ENCODE data around the gene DESI1. TPM values are rescaled to one million over a fixed set of nuclear protein-coding genes. Genes with fewer than 3 reads are reported as not detected.

Gene DESI1
- total and polyA plus RNA-seq, 2 of the 13 experiments (the other 11 are each of a cell fraction or from before 2014, with no cell fraction given), result 21.6 to 29.2 TPM

DNA sequence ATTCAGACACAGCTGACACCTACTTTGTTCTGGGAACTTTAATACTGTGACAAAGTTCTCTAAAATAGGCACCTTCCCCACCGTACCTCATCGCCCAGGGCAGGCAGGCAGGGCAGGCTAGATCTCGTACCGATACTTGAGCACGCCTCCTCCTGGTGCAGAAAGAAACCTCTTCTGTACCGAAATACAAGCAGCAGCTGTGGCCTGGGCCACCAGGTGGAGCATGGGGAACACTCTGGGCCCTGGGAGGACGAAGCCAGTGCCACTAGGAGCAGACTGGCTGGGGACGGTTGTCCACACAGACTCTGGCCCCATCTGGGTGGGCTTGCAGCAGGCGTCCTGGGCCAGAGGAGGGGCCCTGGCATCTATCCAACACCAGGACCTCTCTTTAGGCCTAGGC, 44.0 kb downstream of the DESI1 start:
- CTCF ChIA-PET (ENCODE audit: low intra/inter-chr PET ratio, low total read pairs), result interaction anchor here (0.7 to 3.7 kb wide), 8 partner anchors 10 to 44 kb away, joined by 3 to 77 read pairs (median 5); partner anchors contain the start of gene POLR3H
- no peaks in the 10 kb centered on the region for H3K27me3 ChIP-seq (ENCODE audit: control insufficient read depth in 1 of 2, insufficient read depth in 2 of 2, low read length in 2 of 2)
- H3K36me3 ChIP-seq (replicated peaks in 1 of 2; ENCODE audit: control insufficient read depth in 1 of 2, insufficient read depth in 2 of 2, low read length in 2 of 2), result peaks cover 7 to 19% of the 10 kb centered on the region in 2 experiments; a peak in 4 of 5 replicates
- intact Hi-C loops (cut with micrococcal nuclease; ENCODE audit: unreplicated experiment) (loop anchor here (2.0 kb wide), 1 partner anchor 20 kb away; no protein-coding TSS in a partner anchor), in situ Hi-C loops (cut with HindIII; ENCODE audit: extremely low pct_ligation_motif_present, low pct_unique_long_range_greater_than_20kb) (no loop called here)
- no peaks in the 10 kb centered on the region for H4K20me1 ChIP-seq (ENCODE audit: insufficient read depth, low read length)
- no peaks in the 10 kb centered on the region for H3K9me3 ChIP-seq (ENCODE audit: low read length)
- no peak overlapping the region for H2AFZ ChIP-seq (ENCODE audit: low read length)
- peak; percentile 82 for DNase-seq (ENCODE audit: low spot score)
- no peak overlapping the region for H3K27ac ChIP-seq (ENCODE audit: extremely low read length, insufficient read depth, low read length)
- no peak overlapping the region for H3K9ac ChIP-seq (ENCODE audit: insufficient read depth, low read depth, low read length)
- FAIRE-seq, result peak; percentile 94
- H3K4me2 ChIP-seq (ENCODE audit: low read depth, low read length), result no peak overlapping the region
- TSS peak; percentile 51 for BruUV-seq (replicated peaks)
- POLR2A ChIA-PET, result interaction anchor here (1.0 to 4.5 kb wide), 4 partner anchors 11 to 44 kb away, joined by 4 to 29 read pairs (median 8); partner anchors contain the start of genes DESI1, PMM1 and XRCC6
- H3K4me1 ChIP-seq (ENCODE audit: insufficient read depth, low read length), result peaks cover 28% of the 10 kb centered on the region
- H3K79me2 ChIP-seq (ENCODE audit: insufficient read depth, low read length), result no peaks in the 10 kb centered on the region
- H3K4me3 ChIP-seq (replicated peaks in 1 of 3; ENCODE audit: insufficient read depth in 1 of 3, low read depth in 2 of 3, low read length in 3 of 3), result no peak overlapping the region
- 33% methylated on average over 3 of the region's 9 CpGs for WGBS (ENCODE audit: low lambda C conversion rate)
- ATAC-seq, result peak; percentile 91
- no peak for TF ChIP-seq IRX3 (CRISPR knock-in tag; IDR thresholded peaks at IDR 0.05; ENCODE audit: borderline replicate concordance, low read depth)
- 0 out of 2 replicates have a peak, but pooled peaks have one; percentile 62 for TF ChIP-seq ZSCAN9 (CRISPR knock-in tag; IDR thresholded peaks at IDR 0.05; ENCODE audit: borderline replicate concordance)
- no peak for TF ChIP-seq ZFP62 (CRISPR knock-in tag; IDR thresholded peaks at IDR 0.05)
- no peak for TF ChIP-seq ZNF30 (CRISPR knock-in tag; IDR thresholded peaks at IDR 0.05)
- no peak for TF ChIP-seq ZNF557 (CRISPR knock-in tag; IDR thresholded peaks at IDR 0.05)
- TF ChIP-seq MAF1 (CRISPR knock-in tag; IDR thresholded peaks at IDR 0.05; ENCODE audit: borderline replicate concordance), result 0 out of 2 replicates have a peak, but pooled peaks have one; percentile 32
- TF ChIP-seq, protein P1, sequence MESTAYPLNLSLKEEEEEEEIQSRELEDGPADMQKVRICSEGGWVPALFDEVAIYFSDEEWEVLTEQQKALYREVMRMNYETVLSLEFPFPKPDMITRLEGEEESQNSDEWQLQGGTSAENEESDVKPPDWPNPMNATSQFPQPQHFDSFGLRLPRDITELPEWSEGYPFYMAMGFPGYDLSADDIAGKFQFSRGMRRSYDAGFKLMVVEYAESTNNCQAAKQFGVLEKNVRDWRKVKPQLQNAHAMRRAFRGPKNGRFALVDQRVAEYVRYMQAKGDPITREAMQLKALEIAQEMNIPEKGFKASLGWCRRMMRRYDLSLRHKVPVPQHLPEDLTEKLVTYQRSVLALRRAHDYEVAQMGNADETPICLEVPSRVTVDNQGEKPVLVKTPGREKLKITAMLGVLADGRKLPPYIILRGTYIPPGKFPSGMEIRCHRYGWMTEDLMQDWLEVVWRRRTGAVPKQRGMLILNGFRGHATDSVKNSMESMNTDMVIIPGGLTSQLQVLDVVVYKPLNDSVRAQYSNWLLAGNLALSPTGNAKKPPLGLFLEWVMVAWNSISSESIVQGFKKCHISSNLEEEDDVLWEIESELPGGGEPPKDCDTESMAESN (CRISPR knock-in tag; conservative IDR thresholded peaks at IDR 0.05), result no peak
- TF ChIP-seq GTF3A (CRISPR knock-in tag; conservative IDR thresholded peaks at IDR 0.05), result no peak
- TF ChIP-seq MYC (CRISPR knock-in tag; IDR thresholded peaks at IDR 0.05; ENCODE audit: borderline replicate concordance), result no peak; the same call in 1 of the 2 replicates
- TF ChIP-seq ZNF335 (CRISPR knock-in tag; IDR thresholded peaks at IDR 0.05), result no peak
- no peak for TF ChIP-seq PBX3 (CRISPR knock-in tag; IDR thresholded peaks at IDR 0.05; ENCODE audit: borderline replicate concordance)
- no peak for TF ChIP-seq DR1 (CRISPR knock-in tag; IDR thresholded peaks at IDR 0.05)
- TF ChIP-seq RBM22 (optimal IDR thresholded peaks at IDR 0.05; ENCODE audit: low read length), result no peak
- no peak for TF ChIP-seq ZNF225 (CRISPR knock-in tag; IDR thresholded peaks at IDR 0.05)
- TF ChIP-seq KAT7 (CRISPR knock-in tag; IDR thresholded peaks at IDR 0.05; ENCODE audit: borderline replicate concordance), result no peak
- TF ChIP-seq ZNF124 (CRISPR knock-in tag; IDR thresholded peaks at IDR 0.05), result no peak
- TF ChIP-seq, protein P2, sequence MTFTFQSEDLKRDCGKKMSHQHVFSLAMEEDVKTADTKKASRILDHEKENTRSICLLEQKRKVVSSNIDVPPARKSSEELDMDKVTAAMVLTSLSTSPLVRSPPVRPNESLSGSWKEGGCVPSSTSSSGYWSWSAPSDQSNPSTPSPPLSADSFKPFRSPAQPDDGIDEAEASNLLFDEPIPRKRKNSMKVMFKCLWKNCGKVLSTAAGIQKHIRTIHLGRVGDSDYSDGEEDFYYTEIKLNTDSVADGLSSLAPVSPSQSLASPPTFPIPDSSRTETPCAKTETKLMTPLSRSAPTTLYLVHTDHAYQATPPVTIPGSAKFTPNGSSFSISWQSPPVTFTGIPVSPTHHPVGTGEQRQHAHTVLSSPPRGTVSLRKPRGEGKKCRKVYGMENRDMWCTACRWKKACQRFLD (CRISPR knock-in tag; IDR thresholded peaks at IDR 0.05; ENCODE audit: borderline replicate concordance), result no peak
- no peak for TF ChIP-seq TSC22D2 (CRISPR knock-in tag; IDR thresholded peaks at IDR 0.05; ENCODE audit: borderline replicate concordance)
- no peak for TF ChIP-seq SNAPC2 (CRISPR knock-in tag; IDR thresholded peaks at IDR 0.05)
- no peak for TF ChIP-seq ZNF644 (CRISPR knock-in tag; IDR thresholded peaks at IDR 0.05; ENCODE audit: low read depth)
- no peak for TF ChIP-seq ZNF800 (CRISPR knock-in tag; IDR thresholded peaks at IDR 0.05)

Data from HepG2 (cell line).